ENCODE data around the gene UCHL5. TPM values are rescaled to one million over a fixed set of nuclear protein-coding genes. Genes with fewer than 3 reads are reported as not detected.

Gene UCHL5
- 64.3 TPM for polyA plus RNA-seq (2012; ENCODE audit: insufficient read depth, insufficient read length)

GRCh38 chr1:193059282-193060114 lies at the start of gene UCHL5, which contains the start of gene RO60:
Gene UCHL5 (minus strand): TSS chr1:193059360. CDS start chr1:193059260, 100 bp downstream.
Gene RO60 (plus strand): TSS chr1:193059612. CDS start chr1:193069055, 9,443 bp downstream.
- DNase-seq (ENCODE audit: low read depth, low spot score), result peak; percentile 96
- H3K4me3 ChIP-seq (ENCODE audit: low read length), result peak within 1 kb of the TSS; percentile 99

- no peak for DNase-seq (ENCODE audit: low read depth, low spot score)
- no peak overlapping the region for H3K4me3 ChIP-seq (ENCODE audit: low read length)
Measured at GRCh38 chr1:193108471-193108870, 49.3 kb upstream of the UCHL5 start.

- H3K4me3 ChIP-seq (ENCODE audit: low read length), result peak overlapping the region; percentile 72
- no peak for DNase-seq (ENCODE audit: low read depth, low spot score)
Measured at GRCh38 chr1:193105821-193106177, 46.6 kb upstream of the UCHL5 start.

GRCh38 chr1:193104907-193105820 lies 46.0 kb upstream of the UCHL5 start, which contains the start of gene GLRX2:
Gene GLRX2 (minus strand): TSS chr1:193105414. CDS start chr1:193105382, 32 bp downstream.
- no peak for DNase-seq (ENCODE audit: low read depth, low spot score)
- peak within 1 kb of the TSS; percentile 72 for H3K4me3 ChIP-seq (ENCODE audit: low read length)

GRCh38 chr1:193104502-193104906 lies 45.3 kb upstream of the UCHL5 start:
- peak overlapping the region; percentile 72 for H3K4me3 ChIP-seq (ENCODE audit: low read length)
- no peak for DNase-seq (ENCODE audit: low read depth, low spot score)

- no peak overlapping the region for H3K4me3 ChIP-seq (ENCODE audit: low read length)
- no peak for DNase-seq (ENCODE audit: low read depth, low spot score)
Measured at GRCh38 chr1:193103759-193104501, 44.8 kb upstream of the UCHL5 start.

GRCh38 chr1:193102662-193103061 lies 43.5 kb upstream of the UCHL5 start:
- no peak for DNase-seq (ENCODE audit: low read depth, low spot score)

GRCh38 chr1:193094112-193094511 lies 35.0 kb upstream of the UCHL5 start:
- DNase-seq (ENCODE audit: low read depth, low spot score), result no peak
- no peak overlapping the region for H3K4me3 ChIP-seq (ENCODE audit: low read length)

More at GRCh38 chr1:193102662-193103061, 43.5 kb upstream of the UCHL5 start:
- no peak overlapping the region for H3K4me3 ChIP-seq (ENCODE audit: low read length)

- H3K4me3 ChIP-seq (ENCODE audit: low read length), result no peak overlapping the region
- no peak for DNase-seq (ENCODE audit: low read depth, low spot score)
Measured at GRCh38 chr1:193090865-193091264, 31.7 kb upstream of the UCHL5 start.

GRCh38 chr1:193087893-193088292 lies 28.7 kb upstream of the UCHL5 start:
- no peak overlapping the region for H3K4me3 ChIP-seq (ENCODE audit: low read length)
- no peak for DNase-seq (ENCODE audit: low read depth, low spot score)

GRCh38 chr1:193086342-193086741 lies 27.2 kb upstream of the UCHL5 start:
- no peak overlapping the region for H3K4me3 ChIP-seq (ENCODE audit: low read length)
- DNase-seq (ENCODE audit: low read depth, low spot score), result no peak

- no peak for DNase-seq (ENCODE audit: low read depth, low spot score)
- no peak overlapping the region for H3K4me3 ChIP-seq (ENCODE audit: low read length)
Measured at GRCh38 chr1:193085263-193085662, 26.1 kb upstream of the UCHL5 start.

- DNase-seq (ENCODE audit: low read depth, low spot score), result no peak
- H3K4me3 ChIP-seq (ENCODE audit: low read length), result no peak overlapping the region
Measured at GRCh38 chr1:193083365-193084088, 24.4 kb upstream of the UCHL5 start.

GRCh38 chr1:193079187-193079586 lies 20.0 kb upstream of the UCHL5 start:
- DNase-seq (ENCODE audit: low read depth, low spot score), result no peak
- H3K4me3 ChIP-seq (ENCODE audit: low read length), result no peak overlapping the region

- no peak for DNase-seq (ENCODE audit: low read depth, low spot score)
- H3K4me3 ChIP-seq (ENCODE audit: low read length), result no peak overlapping the region
Measured at GRCh38 chr1:193077991-193078390, 18.8 kb upstream of the UCHL5 start.

- no peak overlapping the region for H3K4me3 ChIP-seq (ENCODE audit: low read length)
- no peak for DNase-seq (ENCODE audit: low read depth, low spot score)
Measured at GRCh38 chr1:193070942-193071341, 11.8 kb upstream of the UCHL5 start.

- DNase-seq (ENCODE audit: low read depth, low spot score), result no peak
Measured at GRCh38 chr1:193070386-193070753, 11.2 kb upstream of the UCHL5 start.

GRCh38 chr1:193069748-193070385 lies 10.7 kb upstream of the UCHL5 start:
- no peak for DNase-seq (ENCODE audit: low read depth, low spot score)
- H3K4me3 ChIP-seq (ENCODE audit: low read length), result no peak overlapping the region

More at GRCh38 chr1:193070386-193070753, 11.2 kb upstream of the UCHL5 start:
- H3K4me3 ChIP-seq (ENCODE audit: low read length), result no peak overlapping the region

Measured in Jurkat, Clone E6-1 (cell line).